RWPE2 (cell line): ENCODE results near the gene USP21.
"Not testable (repeated sequence)": the region's sequence is repeated elsewhere in the genome, so short reads cannot be mapped to it uniquely, and the experiment has no call there.

ENCODE experiments used
- ATAC-seq: fragments of 200-7000 bp; cut with Tn5 transposase; 3 replicates; pipeline ENCODE4 v1.9.1; 2021; ENCODE audit warnings: low read depth
- DNase-seq: peaks from one replicate; pipeline ENCODE4 v3.0.0-alpha.2; 2020; ENCODE audit warnings: low spot score
- H3K27ac ChIP-seq: fragments of 450-650 bp; 2 replicates; pipeline ENCODE4 v1.5.1; 2017; ENCODE audit warnings: mild to moderate bottlenecking; ENCODE audit not compliant: poor library complexity, severe bottlenecking
- H3K27me3 ChIP-seq: fragments of 250-450 bp; sonication (Bioruptor Pico); 2 replicates; pipeline ENCODE4 v1.5.1; 2021; ENCODE audit warnings: mild to moderate bottlenecking, moderate library complexity; ENCODE audit not compliant: insufficient read depth, poor library complexity, severe bottlenecking
- H3K36me3 ChIP-seq: fragments of 250-450 bp; sonication (Bioruptor Pico); 2 replicates; pipeline ENCODE4 v1.5.1; 2020; ENCODE audit warnings: low read depth, mild to moderate bottlenecking, moderate library complexity
- H3K4me1 ChIP-seq: fragments of 250-450 bp; sonication (Bioruptor Pico); 2 replicates; pipeline ENCODE4 v1.5.1; 2021; ENCODE audit warnings: mild to moderate bottlenecking, moderate library complexity; ENCODE audit not compliant: insufficient read depth, poor library complexity, severe bottlenecking
- H3K4me3 ChIP-seq: fragments of 250-450 bp; sonication (Bioruptor Pico); 2 replicates; pipeline ENCODE4 v1.5.1; 2021; ENCODE audit warnings: mild to moderate bottlenecking, moderate library complexity; ENCODE audit not compliant: severe bottlenecking
- H3K9me3 ChIP-seq: fragments of 250-450 bp; sonication (Bioruptor Pico); 2 replicates; pipeline ENCODE4 v1.5.1; 2021; ENCODE audit warnings: mild to moderate bottlenecking, moderate library complexity; ENCODE audit not compliant: severe bottlenecking
- TF ChIP-seq, protein P1 (sequence below): fragments of 450-650 bp; IDR thresholded peaks from one replicate; pipeline ENCODE4 v1.5.1; 2017; ENCODE audit warnings: mild to moderate bottlenecking, moderate library complexity; ENCODE audit not compliant: poor library complexity, severe bottlenecking

USP21 gene

GRCh38 chr1:161114556-161114955 is 44.7 kb upstream of the USP21 start:
- Histone ChIP-seq H3K9me3 (no peaks in the 10 kb centered on the region), H3K36me3 (peaks cover 56% of the 10 kb centered on the region), H3K27ac (peak overlapping the region; percentile 75), H3K4me1 (peaks cover 26% of the 10 kb centered on the region), H3K4me3 (no peak overlapping the region), H3K27me3 (no peaks in the 10 kb centered on the region)
- ATAC-seq (no peak), DNase-seq (no peak)
- TF ChIP-seq, protein P1, sequence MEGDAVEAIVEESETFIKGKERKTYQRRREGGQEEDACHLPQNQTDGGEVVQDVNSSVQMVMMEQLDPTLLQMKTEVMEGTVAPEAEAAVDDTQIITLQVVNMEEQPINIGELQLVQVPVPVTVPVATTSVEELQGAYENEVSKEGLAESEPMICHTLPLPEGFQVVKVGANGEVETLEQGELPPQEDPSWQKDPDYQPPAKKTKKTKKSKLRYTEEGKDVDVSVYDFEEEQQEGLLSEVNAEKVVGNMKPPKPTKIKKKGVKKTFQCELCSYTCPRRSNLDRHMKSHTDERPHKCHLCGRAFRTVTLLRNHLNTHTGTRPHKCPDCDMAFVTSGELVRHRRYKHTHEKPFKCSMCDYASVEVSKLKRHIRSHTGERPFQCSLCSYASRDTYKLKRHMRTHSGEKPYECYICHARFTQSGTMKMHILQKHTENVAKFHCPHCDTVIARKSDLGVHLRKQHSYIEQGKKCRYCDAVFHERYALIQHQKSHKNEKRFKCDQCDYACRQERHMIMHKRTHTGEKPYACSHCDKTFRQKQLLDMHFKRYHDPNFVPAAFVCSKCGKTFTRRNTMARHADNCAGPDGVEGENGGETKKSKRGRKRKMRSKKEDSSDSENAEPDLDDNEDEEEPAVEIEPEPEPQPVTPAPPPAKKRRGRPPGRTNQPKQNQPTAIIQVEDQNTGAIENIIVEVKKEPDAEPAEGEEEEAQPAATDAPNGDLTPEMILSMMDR, result no peak

DNA sequence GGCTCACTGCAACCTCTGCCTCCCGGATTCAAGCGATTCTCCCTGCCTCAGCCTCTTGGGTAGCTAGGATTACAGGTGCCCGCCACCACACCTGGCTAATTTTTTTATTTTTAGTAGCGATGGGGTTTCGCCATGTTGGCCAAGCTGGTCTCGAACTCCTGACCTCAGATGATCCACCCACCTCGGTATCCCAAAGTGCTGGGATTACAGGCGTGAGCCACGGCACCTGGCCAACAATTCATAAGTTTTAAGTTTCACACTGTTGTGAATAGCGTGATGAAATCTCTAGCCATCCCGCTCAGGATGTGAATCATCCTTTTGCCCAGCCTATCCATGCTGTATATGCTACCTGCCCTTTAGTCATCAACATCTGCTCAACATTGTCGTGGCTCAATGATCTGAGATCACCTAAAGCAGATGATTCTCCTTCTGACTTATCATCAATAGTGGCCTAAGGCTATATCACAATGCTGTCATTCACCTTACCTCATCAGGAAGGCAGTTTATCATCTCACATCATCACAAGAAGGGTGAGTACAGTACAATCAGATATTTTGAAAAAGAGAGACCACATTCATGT is 44.1 kb upstream of the USP21 start:
- Histone ChIP-seq H3K4me1 (peaks cover 26% of the 10 kb centered on the region), H3K27ac (peak overlapping the region; percentile 75), H3K9me3 (no peaks in the 10 kb centered on the region), H3K27me3 (no peaks in the 10 kb centered on the region), H3K36me3 (peaks cover 56% of the 10 kb centered on the region), H3K4me3 (no peak overlapping the region)
- ATAC-seq (peak; percentile 78), DNase-seq (peak; percentile 87)
- TF ChIP-seq, protein P1, result no peak

DNA sequence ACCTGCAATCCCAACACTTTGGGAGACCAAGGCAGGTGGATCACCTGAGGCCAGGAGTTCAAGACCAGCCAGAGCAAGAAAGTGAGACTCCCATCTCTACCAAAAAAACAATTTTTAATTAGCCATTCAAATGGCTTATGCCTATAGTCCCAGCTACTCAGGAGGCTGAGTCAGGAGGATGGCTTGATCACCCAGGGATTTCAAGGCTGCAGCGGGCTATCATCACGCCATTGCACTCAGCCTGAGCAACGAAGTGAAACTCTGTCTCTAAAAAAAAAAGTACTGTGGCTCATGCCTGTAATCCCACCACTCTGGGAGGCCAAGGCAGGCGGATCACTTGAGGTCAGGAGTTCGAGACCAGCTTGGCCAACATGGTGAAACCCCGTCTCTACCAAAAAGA is 43.3 kb upstream of the USP21 start:
- not testable (repeated sequence) for ATAC-seq, H3K4me3 ChIP-seq, DNase-seq, H3K9me3 ChIP-seq, H3K27me3 ChIP-seq
- Histone ChIP-seq H3K4me1 (peaks cover 26% of the 10 kb centered on the region), H3K27ac (peak overlapping the region; percentile 75), H3K36me3 (peaks cover 60% of the 10 kb centered on the region)

- peaks cover 26% of the 10 kb centered on the region for H3K4me1 ChIP-seq
- H3K9me3 ChIP-seq, result no peaks in the 10 kb centered on the region
- H3K27ac ChIP-seq, result peak within 1 kb of the TSS; percentile 75
- no peaks in the 10 kb centered on the region for H3K27me3 ChIP-seq
- ATAC-seq (peak; percentile 65), DNase-seq (peak; percentile 79)
- H3K36me3 ChIP-seq, result peaks cover 69% of the 10 kb centered on the region
- TF ChIP-seq, protein P1, result no peak
- H3K4me3 ChIP-seq, result peak within 1 kb of the TSS; percentile 80
Observed at GRCh38 chr1:161117759-161118581, 41.3 kb upstream of the USP21 start, which contains the start of the genes NIT1 and PFDN2. Gene NIT1 (plus strand): TSS chr1:161118105. CDS start chr1:161118177, 72 bp downstream. Gene PFDN2 (minus strand): TSS chr1:161118037. CDS start chr1:161118026, 11 bp downstream.

GRCh38 chr1:161119092-161119903 is 40.0 kb upstream of the USP21 start:
- H3K36me3 ChIP-seq, result peaks cover 68% of the 10 kb centered on the region
- no peak overlapping the region for H3K4me3 ChIP-seq
- peak; percentile 48 for ATAC-seq
- TF ChIP-seq, protein P1, result peak; percentile 55
- no peak for DNase-seq
- H3K4me1 ChIP-seq, result peaks cover 26% of the 10 kb centered on the region
- H3K9me3 ChIP-seq, result no peaks in the 10 kb centered on the region
- H3K27me3 ChIP-seq, result no peaks in the 10 kb centered on the region
- H3K27ac ChIP-seq, result peak overlapping the region; percentile 75
